Measurements from ENCODE around the gene CDK16.

The CDK16 gene

DNA sequence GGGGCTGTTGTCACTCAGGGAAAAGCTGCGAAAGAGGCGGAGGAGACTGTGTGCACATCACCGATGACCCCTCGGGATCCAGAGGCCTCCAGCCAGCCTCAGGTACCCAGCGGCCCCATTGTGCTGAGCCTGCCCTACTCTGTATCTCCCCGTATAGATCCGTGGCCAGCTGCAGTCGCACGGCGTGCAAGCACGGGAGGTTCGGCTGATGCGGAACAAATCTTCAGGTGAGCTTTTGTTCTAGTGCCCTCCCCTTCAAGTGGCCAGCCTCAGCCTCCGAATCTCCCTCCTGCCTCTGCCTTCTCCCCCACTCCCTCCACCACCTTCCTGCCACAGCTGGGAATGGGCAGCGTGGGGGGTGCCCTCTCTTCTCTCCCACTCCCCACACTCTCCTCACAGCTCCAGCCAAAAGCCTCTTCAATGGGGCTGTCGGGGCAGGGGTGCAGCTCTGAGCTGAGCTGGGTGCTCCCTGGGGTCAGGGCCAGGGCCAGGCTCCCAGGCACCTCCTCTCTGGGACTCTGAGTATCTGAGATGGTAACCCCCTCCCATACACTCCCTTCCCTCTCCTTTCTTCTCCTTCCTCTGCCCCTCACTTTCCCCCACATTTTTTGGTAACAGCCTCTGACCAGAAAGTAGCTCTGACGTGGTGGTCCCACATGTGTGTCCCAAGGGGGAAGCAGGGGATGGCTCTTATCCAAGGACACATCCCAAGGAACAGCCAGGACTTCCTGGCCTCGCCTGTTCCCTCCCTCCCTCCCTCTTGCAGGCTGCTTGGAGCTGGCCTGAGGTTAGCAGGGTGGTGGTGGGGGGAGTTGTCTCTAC is 45.3 kb upstream of the CDK16 start:
- no peak overlapping the region for H3K4me3 ChIP-seq (replicated peaks; ENCODE audit: insufficient read depth, low read length)
- TF ChIP-seq, protein P1, sequence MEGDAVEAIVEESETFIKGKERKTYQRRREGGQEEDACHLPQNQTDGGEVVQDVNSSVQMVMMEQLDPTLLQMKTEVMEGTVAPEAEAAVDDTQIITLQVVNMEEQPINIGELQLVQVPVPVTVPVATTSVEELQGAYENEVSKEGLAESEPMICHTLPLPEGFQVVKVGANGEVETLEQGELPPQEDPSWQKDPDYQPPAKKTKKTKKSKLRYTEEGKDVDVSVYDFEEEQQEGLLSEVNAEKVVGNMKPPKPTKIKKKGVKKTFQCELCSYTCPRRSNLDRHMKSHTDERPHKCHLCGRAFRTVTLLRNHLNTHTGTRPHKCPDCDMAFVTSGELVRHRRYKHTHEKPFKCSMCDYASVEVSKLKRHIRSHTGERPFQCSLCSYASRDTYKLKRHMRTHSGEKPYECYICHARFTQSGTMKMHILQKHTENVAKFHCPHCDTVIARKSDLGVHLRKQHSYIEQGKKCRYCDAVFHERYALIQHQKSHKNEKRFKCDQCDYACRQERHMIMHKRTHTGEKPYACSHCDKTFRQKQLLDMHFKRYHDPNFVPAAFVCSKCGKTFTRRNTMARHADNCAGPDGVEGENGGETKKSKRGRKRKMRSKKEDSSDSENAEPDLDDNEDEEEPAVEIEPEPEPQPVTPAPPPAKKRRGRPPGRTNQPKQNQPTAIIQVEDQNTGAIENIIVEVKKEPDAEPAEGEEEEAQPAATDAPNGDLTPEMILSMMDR (IDR thresholded peaks at IDR 0.05; ENCODE audit: insufficient read depth, low read length), result no peak
- TF ChIP-seq, protein P2, sequence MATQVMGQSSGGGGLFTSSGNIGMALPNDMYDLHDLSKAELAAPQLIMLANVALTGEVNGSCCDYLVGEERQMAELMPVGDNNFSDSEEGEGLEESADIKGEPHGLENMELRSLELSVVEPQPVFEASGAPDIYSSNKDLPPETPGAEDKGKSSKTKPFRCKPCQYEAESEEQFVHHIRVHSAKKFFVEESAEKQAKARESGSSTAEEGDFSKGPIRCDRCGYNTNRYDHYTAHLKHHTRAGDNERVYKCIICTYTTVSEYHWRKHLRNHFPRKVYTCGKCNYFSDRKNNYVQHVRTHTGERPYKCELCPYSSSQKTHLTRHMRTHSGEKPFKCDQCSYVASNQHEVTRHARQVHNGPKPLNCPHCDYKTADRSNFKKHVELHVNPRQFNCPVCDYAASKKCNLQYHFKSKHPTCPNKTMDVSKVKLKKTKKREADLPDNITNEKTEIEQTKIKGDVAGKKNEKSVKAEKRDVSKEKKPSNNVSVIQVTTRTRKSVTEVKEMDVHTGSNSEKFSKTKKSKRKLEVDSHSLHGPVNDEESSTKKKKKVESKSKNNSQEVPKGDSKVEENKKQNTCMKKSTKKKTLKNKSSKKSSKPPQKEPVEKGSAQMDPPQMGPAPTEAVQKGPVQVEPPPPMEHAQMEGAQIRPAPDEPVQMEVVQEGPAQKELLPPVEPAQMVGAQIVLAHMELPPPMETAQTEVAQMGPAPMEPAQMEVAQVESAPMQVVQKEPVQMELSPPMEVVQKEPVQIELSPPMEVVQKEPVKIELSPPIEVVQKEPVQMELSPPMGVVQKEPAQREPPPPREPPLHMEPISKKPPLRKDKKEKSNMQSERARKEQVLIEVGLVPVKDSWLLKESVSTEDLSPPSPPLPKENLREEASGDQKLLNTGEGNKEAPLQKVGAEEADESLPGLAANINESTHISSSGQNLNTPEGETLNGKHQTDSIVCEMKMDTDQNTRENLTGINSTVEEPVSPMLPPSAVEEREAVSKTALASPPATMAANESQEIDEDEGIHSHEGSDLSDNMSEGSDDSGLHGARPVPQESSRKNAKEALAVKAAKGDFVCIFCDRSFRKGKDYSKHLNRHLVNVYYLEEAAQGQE (IDR thresholded peaks at IDR 0.05; ENCODE audit: insufficient replicate concordance, low read depth), result no peak
- TF ChIP-seq POLR2AphosphoS5 (IDR thresholded peaks at IDR 0.05; ENCODE audit: low read depth) (no peak), SPI1 (IDR thresholded peaks at IDR 0.05; ENCODE audit: borderline replicate concordance, low read depth) (no peak), GABPA (IDR thresholded peaks at IDR 0.05; ENCODE audit: low read depth) (no peak)

DNA sequence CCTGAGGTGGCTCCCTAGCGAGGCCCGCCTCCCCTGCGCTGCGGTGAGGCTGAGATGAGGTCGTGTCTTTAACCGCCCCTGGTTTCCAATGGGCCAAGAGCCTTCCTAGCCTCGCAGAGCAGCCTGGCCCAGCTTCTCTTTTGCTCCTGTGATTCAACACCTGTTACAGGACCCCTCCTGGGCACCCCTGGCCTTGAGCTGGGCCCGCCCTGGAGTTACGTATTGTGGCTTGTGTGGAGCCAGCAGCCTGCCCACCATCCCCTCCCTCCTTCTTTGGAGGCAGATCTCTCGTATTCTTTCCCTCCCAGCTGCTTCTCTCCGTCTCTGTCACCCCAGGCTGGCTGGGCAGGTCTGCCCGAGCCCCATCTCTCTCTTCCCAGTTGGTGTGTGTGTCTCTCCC is 44.1 kb upstream of the CDK16 start:
- H3K27ac ChIP-seq (replicated peaks), result no peak overlapping the region
- no peaks in the 10 kb centered on the region for H3K27me3 ChIP-seq (ENCODE audit: insufficient read depth, poor library complexity, severe bottlenecking)
- H3K4me3 ChIP-seq (replicated peaks; ENCODE audit: insufficient read depth, low read length), result no peak overlapping the region
- DNase-seq (ENCODE audit: low read depth in 1 of 2, low spot score in 1 of 2), result no peak
- TF ChIP-seq, protein P1 (IDR thresholded peaks at IDR 0.05; ENCODE audit: insufficient read depth, low read length), result no peak
- no peak for TF ChIP-seq SPI1 (IDR thresholded peaks at IDR 0.05; ENCODE audit: borderline replicate concordance, low read depth)
- TF ChIP-seq GABPA (IDR thresholded peaks at IDR 0.05; ENCODE audit: low read depth), result no peak
- no peak for TF ChIP-seq POLR2AphosphoS5 (IDR thresholded peaks at IDR 0.05; ENCODE audit: low read depth)
- TF ChIP-seq, protein P2 (IDR thresholded peaks at IDR 0.05; ENCODE audit: insufficient replicate concordance, low read depth), result no peak

More for the DNA sequence above, 45.3 kb upstream of the CDK16 start:
- no peak for DNase-seq (ENCODE audit: low read depth in 1 of 2, low spot score in 1 of 2)
- H3K27me3 ChIP-seq (ENCODE audit: insufficient read depth, poor library complexity, severe bottlenecking), result no peaks in the 10 kb centered on the region
- no peak overlapping the region for H3K27ac ChIP-seq (replicated peaks)

DNA sequence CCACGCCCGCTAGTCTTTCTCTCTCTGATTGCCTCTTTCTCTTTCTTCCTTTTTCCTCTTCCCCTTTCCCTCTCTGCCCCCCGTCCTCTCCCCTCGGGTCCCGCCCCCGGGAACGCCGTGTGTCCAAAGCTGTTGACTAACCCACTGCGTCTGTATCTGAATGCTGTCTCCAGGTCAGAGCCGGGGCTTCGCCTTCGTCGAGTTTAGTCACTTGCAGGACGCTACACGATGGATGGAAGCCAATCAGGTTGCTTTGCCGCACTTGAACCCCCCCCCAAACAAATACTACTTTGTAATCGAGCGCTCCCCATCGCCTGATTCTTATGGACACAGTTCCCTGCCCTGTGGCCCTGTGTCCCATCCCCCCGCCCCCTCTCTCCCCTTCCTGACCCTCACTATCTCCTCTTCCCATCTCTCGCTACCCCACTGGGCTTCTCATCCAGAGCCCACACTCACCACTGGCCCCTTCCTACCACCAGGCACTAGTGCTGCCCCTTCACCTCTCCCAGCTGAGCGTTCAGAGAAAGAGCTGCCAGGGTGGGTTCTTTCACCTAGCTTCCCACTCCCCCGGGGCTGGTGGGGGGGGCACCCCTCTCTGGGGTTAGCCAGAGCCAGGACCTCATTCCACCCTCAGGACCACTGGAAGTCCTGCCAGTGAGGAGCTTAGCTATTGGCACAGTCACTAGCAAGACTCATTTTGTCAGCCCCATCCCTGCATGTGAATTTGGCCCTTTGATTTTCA is 43.5 kb upstream of the CDK16 start:
- no peaks in the 10 kb centered on the region for H3K27me3 ChIP-seq (ENCODE audit: insufficient read depth, poor library complexity, severe bottlenecking)
- TF ChIP-seq SPI1 (IDR thresholded peaks at IDR 0.05; ENCODE audit: borderline replicate concordance, low read depth) (no peak), POLR2AphosphoS5 (IDR thresholded peaks at IDR 0.05; ENCODE audit: low read depth) (no peak), GABPA (IDR thresholded peaks at IDR 0.05; ENCODE audit: low read depth) (no peak)
- TF ChIP-seq, protein P1 (IDR thresholded peaks at IDR 0.05; ENCODE audit: insufficient read depth, low read length), result no peak
- TF ChIP-seq, protein P2 (IDR thresholded peaks at IDR 0.05; ENCODE audit: insufficient replicate concordance, low read depth), result no peak
- H3K4me3 ChIP-seq (replicated peaks; ENCODE audit: insufficient read depth, low read length), result no peak overlapping the region
- no peak overlapping the region for H3K27ac ChIP-seq (replicated peaks)
- DNase-seq (ENCODE audit: low read depth in 1 of 2, low spot score in 1 of 2), result no peak
